HCT116 (cell line): ENCODE measurements around the gene PROB1. TPM values are rescaled to one million over a fixed set of nuclear protein-coding genes. Genes with fewer than 3 reads are reported as not detected.

Experiments used
- ATAC-seq: fragments of 200-7000 bp; cut with Tn5 transposase; 2 replicates; pipeline ENCODE4 v1.9.1; 2020; ENCODE audit warnings: mild to moderate bottlenecking, moderate library complexity
- BruUV-seq: library from RNA; stranded (reverse); fragments of 400-500 nt; replicated peaks from 2 replicates; lab custom pipeline; 2021; lab: Mats Ljungman, UMichigan
- CTCF ChIA-PET: fragments of 300-600 bp; sonication (Branson Sonifier 250); formaldehyde crosslinking; loops from one replicate; lab custom pipeline; 2021; ENCODE audit warnings: antibody characterized with exemption; lab: Charles Lee
- POLR2A ChIA-PET: fragments of 300-600, 350-600 bp; sonication (Branson Sonifier 250); formaldehyde crosslinking; loops from one replicate; lab custom pipeline; 2021; ENCODE audit warnings: antibody characterized with exemption; lab: Charles Lee
- RAD21 ChIA-PET, 2 experiments: fragments of 300-600 bp; sonication (Branson Sonifier 250); formaldehyde crosslinking; loops; one replicate each; lab custom pipeline; 2023; ENCODE audit warnings: low total read pairs in 2 of 2; ENCODE audit not compliant: uncharacterized antibody in 2 of 2, unreplicated experiment in 2 of 2, low non-redundant PET in 1 of 2; lab: Charles Lee
- DNase-seq: peaks from one replicate; pipeline ENCODE4 v3.0.0-alpha.2; 2010; ENCODE audit warnings: low read depth, low spot score
- H2AFZ ChIP-seq: fragments of 200-600 bp; shearing (Covaris generic), sonication (generic); 2 replicates; pipeline ENCODE4 v1.6.1; 2017; ENCODE audit warnings: low read depth, mixed run types, mixed read lengths, antibody characterized with exemption, low read length; ENCODE audit not compliant: poor library complexity, severe bottlenecking
- H3K27ac ChIP-seq: 2 replicates; pipeline ENCODE4 v1.5.1; 2012; ENCODE audit warnings: low read depth, low read length
- H3K27me3 ChIP-seq: fragments of 200-600 bp; sonication (generic); 2 replicates; pipeline ENCODE4 v1.6.1; 2016; ENCODE audit warnings: mixed run types, low read length, mixed read lengths; ENCODE audit not compliant: insufficient read depth
- H3K36me3 ChIP-seq, 2 experiments: fragments of 200-500 bp in 1 of 2; fragments of 200-600 bp in 1 of 2; sonication (Bioruptor generic) in 1 of 2; sonication (generic) in 1 of 2; 2 replicates each; pipeline versions ENCODE4 v1.5.1 to v1.6.1; 2014 to 2016; ENCODE audit warnings: low read length in 2 of 2, inconsistent platforms in 1 of 2, mixed read lengths in 1 of 2, mixed run types in 1 of 2; ENCODE audit not compliant: insufficient read depth in 2 of 2, control insufficient read depth in 1 of 2
- H3K4me1 ChIP-seq, 2 experiments: fragments of 200-600 bp in 1 of 2; sonication (generic) in 1 of 2; 2 replicates each; pipeline versions ENCODE4 v1.5.1 to v1.6.1; 2012 to 2017; ENCODE audit warnings: low read length in 2 of 2, inconsistent platforms in 1 of 2, mild to moderate bottlenecking in 1 of 2, mixed read lengths in 1 of 2, mixed run types in 1 of 2, moderate library complexity in 1 of 2; ENCODE audit not compliant: insufficient read depth in 2 of 2, control insufficient read depth in 1 of 2
- H3K4me2 ChIP-seq: fragments of 200-600 bp; sonication (generic); 2 replicates; pipeline ENCODE4 v1.6.1; 2017; ENCODE audit warnings: mixed run types, low read length, mixed read lengths
- H3K4me3 ChIP-seq, 2 experiments: fragments of 200-600 bp in 1 of 2; sonication (generic) in 1 of 2; replicated peaks in 1 of 2; 2 replicates each; pipeline ENCODE4 v1.5.1; 2011 to 2016; ENCODE audit warnings: low read length in 2 of 2, control low read depth in 1 of 2, low read depth in 1 of 2, mild to moderate bottlenecking in 1 of 2, mixed read lengths in 1 of 2, mixed run types in 1 of 2
- H3K79me2 ChIP-seq: fragments of 200-600 bp; sonication (generic); 2 replicates; pipeline ENCODE4 v1.6.1; 2017; ENCODE audit warnings: mild to moderate bottlenecking, mixed run types, low read length, moderate library complexity, mixed read lengths; ENCODE audit not compliant: insufficient read depth
- H3K9ac ChIP-seq: fragments of 200-600 bp; sonication (generic); 2 replicates; pipeline ENCODE4 v1.6.1; 2016; ENCODE audit warnings: low read length, mixed read lengths
- H3K9me2 ChIP-seq: fragments of 200-600 bp; sonication (generic), shearing (Covaris generic); 2 replicates; pipeline ENCODE4 v1.6.1; 2017; ENCODE audit warnings: mixed run types, mild to moderate bottlenecking, moderate library complexity; ENCODE audit not compliant: insufficient read depth
- H3K9me3 ChIP-seq, 2 experiments: fragments of 200-500 bp in 1 of 2; fragments of 200-600 bp in 1 of 2; sonication (Bioruptor generic) in 1 of 2; sonication (generic) in 1 of 2; 2 replicates each; pipeline ENCODE4 v1.6.1; 2014 to 2017; ENCODE audit warnings: low read length in 2 of 2, mixed read lengths in 2 of 2, inconsistent platforms in 1 of 2, low read depth in 1 of 2, mild to moderate bottlenecking in 1 of 2, mixed run types in 1 of 2, moderate library complexity in 1 of 2; ENCODE audit not compliant: control insufficient read depth in 1 of 2, insufficient read depth in 1 of 2
- H4K20me1 ChIP-seq: fragments of 200-600 bp; sonication (generic), shearing (Covaris generic); 2 replicates; pipeline ENCODE4 v1.6.1; 2017; ENCODE audit warnings: mixed run types, mild to moderate bottlenecking, moderate library complexity; ENCODE audit not compliant: insufficient read depth
- ATF3 ChIP-seq: IDR thresholded peaks from 2 replicates; pipeline ENCODE4 v1.6.1; 2012
- CBX3 ChIP-seq: IDR thresholded peaks from 2 replicates; pipeline ENCODE4 v1.6.1; 2012; ENCODE audit warnings: low read depth
- CEBPB ChIP-seq: IDR thresholded peaks from 2 replicates; pipeline ENCODE4 v1.6.1; 2012; ENCODE audit warnings: low read depth
- CTCF ChIP-seq, 3 experiments: fragments of 200-600 bp in 1 of 3; sonication (generic) in 1 of 3; IDR thresholded peaks in 2 of 3; conservative IDR thresholded peaks in 1 of 3; 2 replicates each; pipeline ENCODE4 v1.5.1; 2012 to 2017; ENCODE audit warnings: low read depth in 2 of 3, low read length in 2 of 3, antibody characterized with exemption in 1 of 3, borderline replicate concordance in 1 of 3, control low read depth in 1 of 3, mild to moderate bottlenecking in 1 of 3, mixed read lengths in 1 of 3, mixed run types in 1 of 3, moderate library complexity in 1 of 3; ENCODE audit not compliant: insufficient read depth in 1 of 3
- ELF1 ChIP-seq: IDR thresholded peaks from 2 replicates; pipeline ENCODE4 v1.6.1; 2012; ENCODE audit warnings: low read depth, borderline replicate concordance
- EZH2 ChIP-seq: fragments of 200-600 bp; sonication (generic); IDR thresholded peaks from 2 replicates; pipeline ENCODE4 v1.6.1; 2017; ENCODE audit warnings: antibody characterized with exemption, mixed run types
- EZH2phosphoT487 ChIP-seq: fragments of 200-600 bp; IDR thresholded peaks from 2 replicates; pipeline ENCODE4 v1.6.1; 2018; ENCODE audit warnings: antibody characterized with exemption, borderline replicate concordance
- FOSL1 ChIP-seq: IDR thresholded peaks from 2 replicates; pipeline ENCODE4 v1.6.1; 2012; ENCODE audit warnings: low read depth
- MAX ChIP-seq: IDR thresholded peaks from 2 replicates; pipeline ENCODE4 v1.6.1; 2012
- POLR2A ChIP-seq: IDR thresholded peaks from 2 replicates; pipeline ENCODE4 v1.7.0; 2011; ENCODE audit warnings: borderline replicate concordance; ENCODE audit not compliant: insufficient read depth, insufficient read length; ENCODE audit errors: extremely low read depth
- RAD21 ChIP-seq: IDR thresholded peaks from 2 replicates; pipeline ENCODE4 v1.6.1; 2012; ENCODE audit warnings: low read depth, mild to moderate bottlenecking
- SIN3A ChIP-seq: IDR thresholded peaks from 2 replicates; pipeline ENCODE4 v1.6.1; 2012; ENCODE audit warnings: low read depth
- SRF ChIP-seq: IDR thresholded peaks from 2 replicates; pipeline ENCODE4 v1.6.1; 2012; ENCODE audit warnings: low read depth
- TCF7L2 ChIP-seq: IDR thresholded peaks from 2 replicates; pipeline ENCODE4 v1.7.0; 2011; ENCODE audit warnings: borderline replicate concordance, inconsistent platforms; ENCODE audit not compliant: insufficient read depth, insufficient read length; ENCODE audit errors: extremely low read depth
- YY1 ChIP-seq: IDR thresholded peaks from 2 replicates; pipeline ENCODE4 v1.6.1; 2011; ENCODE audit warnings: low read length, low read depth, moderate library complexity, mild to moderate bottlenecking; ENCODE audit not compliant: insufficient replicate concordance; ENCODE audit errors: extremely low read depth
- ZBTB33 ChIP-seq: IDR thresholded peaks from 2 replicates; pipeline ENCODE4 v1.6.1; 2011; ENCODE audit warnings: mild to moderate bottlenecking, low read length, moderate library complexity; ENCODE audit not compliant: insufficient replicate concordance; ENCODE audit errors: extremely low read depth
- intact Hi-C: fragments of 100-400 bp; cut with micrococcal nuclease; formaldehyde crosslinking; loops from 2 replicates; pipeline ENCODE4 v1.10.0; 2022
- total RNA-seq: library from RNA; stranded (reverse); gene quantifications from one replicate; pipeline ENCODE4 v1.2.1, GENCODE V29; 2021; ENCODE audit not compliant: unreplicated experiment

Gene PROB1
- total RNA-seq, 1 experiment from 2014 or later, result 1.7 TPM

GRCh38 chr5:139415869-139416268 is 21.0 kb upstream of the PROB1 start:
- H3K79me2 ChIP-seq, result no peaks in the 10 kb centered on the region
- H3K4me3 ChIP-seq, result no peak overlapping the region
- no peak for DNase-seq
- no peak for ATAC-seq
- no peaks in the 10 kb centered on the region for H4K20me1 ChIP-seq
- H3K27me3 ChIP-seq, result no peaks in the 10 kb centered on the region
- no peaks in the 10 kb centered on the region for H3K9me3 ChIP-seq
- ChIA-PET POLR2A (no interaction called here), RAD21 (no interaction called here), CTCF (no interaction called here)
- H3K36me3 ChIP-seq, result no peaks in the 10 kb centered on the region
- no peaks in the 10 kb centered on the region for H3K9me2 ChIP-seq
- H2AFZ ChIP-seq, result no peak overlapping the region
- H3K4me1 ChIP-seq, result peaks cover 3 to 18% of the 10 kb centered on the region in 2 experiments; a peak in 3 of 4 replicates
- intact Hi-C loops, result no loop called here
- H3K27ac ChIP-seq, result no peak overlapping the region
- H3K4me2 ChIP-seq, result no peak overlapping the region
- BruUV-seq, result no TSS peak
- TF ChIP-seq ELF1 (no peak), CBX3 (no peak), EZH2 (no peak), FOSL1 (no peak), ZBTB33 (no peak), MAX (no peak), YY1 (no peak), EZH2phosphoT487 (no peak), CEBPB (no peak), RAD21 (no peak), TCF7L2 (no peak), POLR2A (no peak), ATF3 (no peak), SRF (no peak), SIN3A (no peak), CTCF (IDR thresholded peaks at IDR 0.05 in 2 of 3, conservative IDR thresholded peaks at IDR 0.05 in 1 of 3; ENCODE audit: borderline replicate concordance in 1 of 3, insufficient read depth in 1 of 3, low read depth in 2 of 3, low read length in 2 of 3) (no peak)
- TF ChIP-seq, all 23 proteins: peak for 0
- no peak overlapping the region for H3K9ac ChIP-seq
